Measurements from ENCODE around the gene SH3BP5. TPM values are rescaled to one million over a fixed set of nuclear protein-coding genes. Genes with fewer than 3 reads are reported as not detected.

Gene SH3BP5
- total and polyA plus RNA-seq, 9 donors: 80.4 to 205 (median 142) TPM

- H3K36me3 ChIP-seq: no peaks in the 10 kb centered on the region
- intact Hi-C loops (cut with DNase I): no loop called here
- 87 to 93% (median 88%) methylated on average over 7 of the region's 7 CpGs for WGBS, 3 donors
Observed at GRCh38 chr3:15223685-15224572, 108.5 kb downstream of the SH3BP5 start.

DNA sequence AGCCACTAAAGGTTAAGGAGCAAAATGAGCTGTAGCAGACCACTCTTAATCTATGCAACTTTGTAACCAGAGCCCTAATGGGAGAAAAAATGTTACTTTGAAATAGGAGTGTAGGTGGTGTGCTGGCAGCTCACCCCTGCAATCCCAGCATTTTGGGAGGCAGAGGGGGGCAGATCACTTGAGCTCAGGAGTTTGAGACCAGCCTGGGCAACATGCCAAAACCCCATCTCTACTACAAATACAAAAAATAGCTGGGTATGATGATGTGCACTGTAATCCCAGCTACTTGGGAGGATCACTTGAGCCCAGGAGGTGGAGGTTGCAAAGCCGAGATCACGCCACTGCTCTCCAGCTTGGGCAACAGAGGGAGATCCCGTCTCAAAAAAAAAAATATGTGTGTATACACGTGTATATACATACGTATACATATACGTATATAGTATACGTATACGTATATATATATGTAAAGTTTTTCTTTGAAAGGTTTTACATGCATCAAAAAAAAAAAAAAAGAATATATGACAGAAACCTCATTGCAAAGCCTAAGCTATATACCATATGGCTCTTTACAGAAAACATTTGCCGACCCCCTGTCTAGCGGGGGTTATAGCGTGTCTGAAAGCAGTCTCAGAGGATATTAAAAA is 110.7 kb downstream of the SH3BP5 start:
- TF ChIP-seq EP300 (IDR thresholded peaks at IDR 0.05): no peak
- TF ChIP-seq POLR2A (IDR thresholded peaks at IDR 0.05): no peak
- TF ChIP-seq, protein P1, sequence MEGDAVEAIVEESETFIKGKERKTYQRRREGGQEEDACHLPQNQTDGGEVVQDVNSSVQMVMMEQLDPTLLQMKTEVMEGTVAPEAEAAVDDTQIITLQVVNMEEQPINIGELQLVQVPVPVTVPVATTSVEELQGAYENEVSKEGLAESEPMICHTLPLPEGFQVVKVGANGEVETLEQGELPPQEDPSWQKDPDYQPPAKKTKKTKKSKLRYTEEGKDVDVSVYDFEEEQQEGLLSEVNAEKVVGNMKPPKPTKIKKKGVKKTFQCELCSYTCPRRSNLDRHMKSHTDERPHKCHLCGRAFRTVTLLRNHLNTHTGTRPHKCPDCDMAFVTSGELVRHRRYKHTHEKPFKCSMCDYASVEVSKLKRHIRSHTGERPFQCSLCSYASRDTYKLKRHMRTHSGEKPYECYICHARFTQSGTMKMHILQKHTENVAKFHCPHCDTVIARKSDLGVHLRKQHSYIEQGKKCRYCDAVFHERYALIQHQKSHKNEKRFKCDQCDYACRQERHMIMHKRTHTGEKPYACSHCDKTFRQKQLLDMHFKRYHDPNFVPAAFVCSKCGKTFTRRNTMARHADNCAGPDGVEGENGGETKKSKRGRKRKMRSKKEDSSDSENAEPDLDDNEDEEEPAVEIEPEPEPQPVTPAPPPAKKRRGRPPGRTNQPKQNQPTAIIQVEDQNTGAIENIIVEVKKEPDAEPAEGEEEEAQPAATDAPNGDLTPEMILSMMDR (IDR thresholded peaks at IDR 0.05): no peak
- Histone ChIP-seq H3K9me3 (no peaks in the 10 kb centered on the region), H3K4me3 (no peak overlapping the region), H3K27me3 (no peaks in the 10 kb centered on the region), H3K36me3 (no peaks in the 10 kb centered on the region), H3K27ac (no peak overlapping the region), H3K4me1 (ENCODE audit: insufficient read depth) (no peaks in the 10 kb centered on the region)
- DNase-seq: no peak
- intact Hi-C loops (cut with DNase I): no loop called here
- 79 to 87% (median 82%) methylated on average over 11 of the region's 11 CpGs for WGBS, 3 donors

More at GRCh38 chr3:15223685-15224572, 108.5 kb downstream of the SH3BP5 start:
- DNase-seq: no peak
- no peak overlapping the region for H3K27ac ChIP-seq
- H3K4me1 ChIP-seq (ENCODE audit: insufficient read depth): no peaks in the 10 kb centered on the region
- no peaks in the 10 kb centered on the region for H3K27me3 ChIP-seq
- TF ChIP-seq, protein P1 (IDR thresholded peaks at IDR 0.05): no peak
- TF ChIP-seq POLR2A (IDR thresholded peaks at IDR 0.05): no peak
- H3K9me3 ChIP-seq: no peaks in the 10 kb centered on the region
- H3K4me3 ChIP-seq: no peak overlapping the region

- WGBS, 3 donors: 97 to 98% (median 97%) methylated on average over 2 of the region's 2 CpGs
- H3K27ac ChIP-seq: no peak overlapping the region
- intact Hi-C loops (cut with DNase I): no loop called here
- no peak for DNase-seq
- no peaks in the 10 kb centered on the region for H3K36me3 ChIP-seq
- H3K27me3 ChIP-seq: no peaks in the 10 kb centered on the region
- H3K4me1 ChIP-seq (ENCODE audit: insufficient read depth): peaks cover 2% of the 10 kb centered on the region
- H3K9me3 ChIP-seq: no peaks in the 10 kb centered on the region
- H3K4me3 ChIP-seq: no peak overlapping the region
- TF ChIP-seq POLR2A (IDR thresholded peaks at IDR 0.05) (no peak), EP300 (IDR thresholded peaks at IDR 0.05) (no peak)
- TF ChIP-seq, protein P1 (IDR thresholded peaks at IDR 0.05): no peak
Observed at GRCh38 chr3:15220661-15221060, 111.7 kb downstream of the SH3BP5 start.

GRCh38 chr3:15220056-15220455 is 112.3 kb downstream of the SH3BP5 start:
- Histone ChIP-seq H3K27me3 (no peaks in the 10 kb centered on the region), H3K4me3 (no peak overlapping the region), H3K36me3 (no peaks in the 10 kb centered on the region), H3K4me1 (ENCODE audit: insufficient read depth) (peaks cover 2% of the 10 kb centered on the region), H3K27ac (no peak overlapping the region), H3K9me3 (no peaks in the 10 kb centered on the region)
- intact Hi-C loops (cut with DNase I): no loop called here
- no peak for DNase-seq
- no peak for TF ChIP-seq EP300 (IDR thresholded peaks at IDR 0.05)
- TF ChIP-seq, protein P1 (IDR thresholded peaks at IDR 0.05): no peak
- WGBS, 3 donors: 89 to 91% (median 90%) methylated on average over 8 of the region's 8 CpGs
